GM21723 (cell line): ENCODE results near the gene OLR1.
"Not testable (repeated sequence)": the region's sequence is repeated elsewhere in the genome, so short reads cannot be mapped to it uniquely, and the experiment has no call there.

Experiments
- ATAC-seq: cut with Tn5 transposase; IDR thresholded peaks from one replicate; pipeline ENCODE4 v1.9.1; 2021; ENCODE audit warnings: mild to moderate bottlenecking, moderate library complexity; ENCODE audit not compliant: unreplicated experiment

OLR1 gene

GRCh38 chr12:10191865-10192264 is 19.9 kb upstream of the OLR1 start:
- no peak for ATAC-seq

- ATAC-seq: peak; percentile 93
These were observed 18.8 kb upstream of the OLR1 start for GRCh38 chr12:10190558-10191388.

- no peak for ATAC-seq
These were observed 17.7 kb upstream of the OLR1 start for GRCh38 chr12:10189653-10190052.

GRCh38 chr12:10186958-10187357 is 15.0 kb upstream of the OLR1 start:
- ATAC-seq: not testable (repeated sequence)

- no peak for ATAC-seq
These were observed 14.4 kb upstream of the OLR1 start for GRCh38 chr12:10186299-10186698.

GRCh38 chr12:10184261-10184843 is 12.4 kb upstream of the OLR1 start:
- ATAC-seq: no peak

GRCh38 chr12:10182354-10183049 is 10.6 kb upstream of the OLR1 start:
- no peak for ATAC-seq

GRCh38 chr12:10179776-10180181 is 7.8 kb upstream of the OLR1 start:
- ATAC-seq: no peak

GRCh38 chr12:10178821-10179220 is 6.9 kb upstream of the OLR1 start, which contains the start of gene TMEM52B:
TSS of gene TMEM52B (plus strand) at chr12:10179032. CDS start at chr12:10179575, 543 bp downstream.
- no peak for ATAC-seq

- ATAC-seq: no peak
These were observed 4.1 kb upstream of the OLR1 start for GRCh38 chr12:10175846-10176636.

GRCh38 chr12:10174986-10175614 is 3.2 kb upstream of the OLR1 start:
- no peak for ATAC-seq

- ATAC-seq: no peak
These were observed 1.7 kb downstream of the OLR1 start for GRCh38 chr12:10170216-10170615.

GRCh38 chr12:10169104-10169503 is 2.8 kb downstream of the OLR1 start:
- ATAC-seq: no peak

- ATAC-seq: no peak
These were observed 4.3 kb downstream of the OLR1 start for GRCh38 chr12:10167599-10167998.

GRCh38 chr12:10165421-10165820 is 6.5 kb downstream of the OLR1 start:
- no peak for ATAC-seq

- no peak for ATAC-seq
These were observed 8.8 kb downstream of the OLR1 start for GRCh38 chr12:10163084-10163483.

GRCh38 chr12:10160617-10161385 is 11.1 kb downstream of the OLR1 start:
- ATAC-seq: no peak

GRCh38 chr12:10159280-10159679 is 12.7 kb downstream of the OLR1 start:
- ATAC-seq: no peak

GRCh38 chr12:10158406-10158805 is 13.5 kb downstream of the OLR1 start:
- ATAC-seq: no peak

GRCh38 chr12:10155966-10156365 is 16.0 kb downstream of the OLR1 start:
- ATAC-seq: no peak
